GM10248 (cell line): ENCODE measurements around the gene SLC1A2.

Experiments
- CTCF ChIA-PET: fragments of 300-600 bp; sonication (Branson Sonifier 250); formaldehyde crosslinking; extraction: SDS; loops from one replicate; lab custom pipeline; 2021; ENCODE audit warnings: antibody characterized with exemption; lab: Yijun Ruan, JAX
- POLR2A ChIA-PET: fragments of 350-650 bp; sonication (Branson Sonifier 250); formaldehyde crosslinking; extraction: SDS; loops from one replicate; lab custom pipeline; 2020; ENCODE audit warnings: antibody characterized with exemption; lab: Yijun Ruan, JAX
- DNase-seq: peaks from one replicate; pipeline ENCODE4 v3.0.0; 2012; ENCODE audit errors: extremely low spot score
- TF ChIP-seq, protein P1 (sequence below): IDR thresholded peaks from 2 replicates; pipeline ENCODE4 v1.5.1; 2012; ENCODE audit warnings: mild to moderate bottlenecking, low read depth; ENCODE audit errors: extremely low read depth, missing control alignments, control extremely low read depth

The SLC1A2 gene

DNA sequence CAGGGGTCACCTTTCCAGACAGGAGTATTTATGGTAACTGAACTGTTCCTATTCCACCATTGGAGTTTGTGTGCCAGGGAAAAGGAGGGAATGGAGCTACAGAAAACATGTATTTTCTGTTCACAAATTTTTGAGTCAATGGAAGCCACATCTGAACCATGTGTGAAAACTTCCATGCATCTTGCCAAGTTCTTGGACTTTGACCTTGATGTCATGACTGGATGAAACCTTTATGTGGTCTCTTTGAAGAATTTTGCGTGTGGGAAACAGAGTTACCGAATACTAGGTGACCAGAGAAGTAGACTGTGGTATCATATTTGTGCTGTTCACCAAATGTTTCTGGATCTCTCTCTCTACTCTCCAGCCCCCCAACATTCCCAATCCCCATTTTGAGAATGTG is 175.6 kb downstream of the SLC1A2 start:
- CTCF ChIA-PET = interaction anchor here (1.0 to 1.8 kb wide), 3 partner anchors 10 to 90 kb away, joined by 3 to 5 read pairs (median 4); no protein-coding TSS in a partner anchor
- POLR2A ChIA-PET = no interaction called here
- TF ChIP-seq, protein P1, sequence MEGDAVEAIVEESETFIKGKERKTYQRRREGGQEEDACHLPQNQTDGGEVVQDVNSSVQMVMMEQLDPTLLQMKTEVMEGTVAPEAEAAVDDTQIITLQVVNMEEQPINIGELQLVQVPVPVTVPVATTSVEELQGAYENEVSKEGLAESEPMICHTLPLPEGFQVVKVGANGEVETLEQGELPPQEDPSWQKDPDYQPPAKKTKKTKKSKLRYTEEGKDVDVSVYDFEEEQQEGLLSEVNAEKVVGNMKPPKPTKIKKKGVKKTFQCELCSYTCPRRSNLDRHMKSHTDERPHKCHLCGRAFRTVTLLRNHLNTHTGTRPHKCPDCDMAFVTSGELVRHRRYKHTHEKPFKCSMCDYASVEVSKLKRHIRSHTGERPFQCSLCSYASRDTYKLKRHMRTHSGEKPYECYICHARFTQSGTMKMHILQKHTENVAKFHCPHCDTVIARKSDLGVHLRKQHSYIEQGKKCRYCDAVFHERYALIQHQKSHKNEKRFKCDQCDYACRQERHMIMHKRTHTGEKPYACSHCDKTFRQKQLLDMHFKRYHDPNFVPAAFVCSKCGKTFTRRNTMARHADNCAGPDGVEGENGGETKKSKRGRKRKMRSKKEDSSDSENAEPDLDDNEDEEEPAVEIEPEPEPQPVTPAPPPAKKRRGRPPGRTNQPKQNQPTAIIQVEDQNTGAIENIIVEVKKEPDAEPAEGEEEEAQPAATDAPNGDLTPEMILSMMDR = no peak
- no peak for DNase-seq

DNA sequence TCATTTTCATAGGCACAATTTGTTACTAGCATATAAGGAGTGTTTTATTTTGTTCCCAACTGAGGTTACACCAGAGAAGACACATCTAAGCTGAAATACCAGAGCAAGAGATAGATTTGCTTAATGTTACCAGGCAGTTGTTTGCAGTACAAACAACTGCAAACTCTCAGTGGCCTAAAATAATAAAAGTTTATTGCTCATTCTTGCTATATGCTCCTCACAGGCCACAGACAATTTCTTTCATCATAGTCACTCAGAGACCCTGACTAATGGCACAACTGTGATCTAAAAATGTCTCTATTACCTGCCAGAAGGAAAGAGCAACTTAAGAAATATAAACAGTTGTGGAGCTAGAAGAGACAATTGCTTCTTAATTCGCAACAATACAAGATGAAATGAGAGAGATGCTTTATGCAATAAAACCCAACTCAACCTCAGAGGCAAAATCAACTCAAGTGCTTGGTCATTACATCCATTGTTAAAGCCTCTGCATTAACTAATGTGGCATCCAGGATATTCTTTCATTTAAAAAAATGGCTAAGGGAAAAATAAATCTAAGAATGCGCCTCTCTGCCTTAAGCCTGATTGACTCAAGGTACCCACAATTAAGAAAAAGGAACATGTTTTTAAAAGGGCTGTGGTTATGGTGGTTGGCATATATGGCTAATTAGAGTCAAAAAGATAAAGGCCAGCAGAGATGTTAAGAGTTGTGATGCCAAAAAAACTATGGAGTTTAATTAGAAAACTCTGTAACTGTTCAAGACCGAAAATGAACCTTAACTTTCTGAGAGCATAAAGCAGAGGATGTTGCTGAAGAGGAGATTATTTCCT is 176.7 kb downstream of the SLC1A2 start:
- ChIA-PET CTCF (interaction anchor here (0.9 to 2.5 kb wide), 6 partner anchors 9 to 239 kb away, joined by 3 to 5 read pairs (median 4); no protein-coding TSS in a partner anchor), POLR2A (no interaction called here)

DNA sequence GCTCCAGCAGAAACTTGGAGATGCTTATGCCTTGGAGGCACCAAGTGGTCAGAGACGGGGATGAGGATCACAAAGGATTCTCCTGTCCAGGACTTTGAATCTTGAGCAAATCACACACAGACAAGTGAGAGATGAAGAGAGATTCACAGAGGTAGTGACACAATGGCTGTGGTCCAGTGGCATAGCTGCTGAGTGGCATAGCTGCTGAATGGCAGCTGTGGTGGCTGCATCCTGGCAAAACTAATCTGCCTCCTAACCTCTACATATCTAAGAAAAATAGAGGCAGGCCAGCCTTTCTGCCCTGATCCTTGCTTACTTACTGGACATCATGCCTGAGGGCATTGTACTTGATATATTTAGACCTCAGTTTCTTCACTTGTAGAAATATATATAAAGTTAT is 177.8 kb downstream of the SLC1A2 start:
- DNase-seq = no peak
- ChIA-PET POLR2A (no interaction called here), CTCF (interaction anchor here (0.9 to 2.5 kb wide), 4 partner anchors 12 to 238 kb away, joined by 3 to 5 read pairs (median 4); no protein-coding TSS in a partner anchor)
- TF ChIP-seq, protein P1 = no peak

More for the DNA sequence above, 176.7 kb downstream of the SLC1A2 start:
- TF ChIP-seq, protein P1 = no peak
- DNase-seq = no peak

DNA sequence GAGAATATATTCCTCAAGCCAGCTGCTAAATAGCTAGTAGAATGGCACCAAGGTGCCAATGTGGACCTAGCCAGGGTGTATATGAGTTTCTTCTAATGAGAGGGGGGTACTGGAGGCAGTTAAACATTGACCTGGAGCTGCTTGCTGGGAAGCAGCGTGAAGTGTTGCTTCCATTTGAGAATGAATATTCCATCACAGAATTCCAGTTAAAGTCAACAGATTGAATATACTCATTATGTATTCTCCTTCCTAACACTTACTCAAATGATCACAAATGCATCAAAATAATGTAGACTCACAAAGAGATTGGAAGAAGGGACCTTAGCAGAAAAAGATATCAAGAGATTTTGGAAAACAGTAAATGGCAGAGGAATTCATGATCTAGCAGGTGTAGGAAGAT is 178.3 kb downstream of the SLC1A2 start:
- POLR2A ChIA-PET = interaction anchor here (1.0 kb wide), 1 partner anchor 141 kb away, joined by 6 read pairs; no protein-coding TSS in a partner anchor
- CTCF ChIA-PET = interaction anchor here (0.9 to 8.5 kb wide), 5 partner anchors 8 to 237 kb away, joined by 3 to 47 read pairs (median 5); no protein-coding TSS in a partner anchor
- TF ChIP-seq, protein P1 = no peak
- no peak for DNase-seq

DNA sequence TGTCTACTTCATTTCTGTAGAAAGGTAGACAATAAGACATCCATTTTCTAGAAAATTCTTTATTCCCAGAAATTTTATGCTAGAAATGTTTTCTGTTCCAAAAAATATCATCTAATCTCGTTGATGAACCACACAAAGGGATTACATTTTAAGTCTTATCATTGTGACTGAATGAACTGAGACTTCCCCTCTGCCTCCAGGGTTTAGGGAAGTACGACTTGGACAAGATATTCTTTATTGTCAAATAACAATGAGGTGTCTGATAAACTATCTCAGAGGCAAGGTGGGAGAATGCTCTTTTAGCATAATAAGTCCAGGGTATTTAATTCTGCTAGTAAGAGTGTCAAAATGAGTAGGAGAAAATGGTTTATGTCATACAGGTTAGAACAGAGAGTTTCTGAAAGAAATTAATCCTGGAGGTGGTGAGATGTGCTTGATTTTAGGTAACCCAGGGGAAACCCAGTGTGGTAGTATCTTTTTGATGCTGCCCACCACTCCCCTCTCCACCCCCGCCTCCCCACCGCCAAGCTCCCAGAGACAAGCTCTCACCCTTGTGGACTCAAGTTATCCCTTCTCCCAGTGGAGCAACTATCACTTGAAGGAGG is 179.8 kb downstream of the SLC1A2 start:
- POLR2A ChIA-PET = no interaction called here
- DNase-seq = no peak
- CTCF ChIA-PET = interaction anchor here (0.7 to 8.5 kb wide), 16 partner anchors 8 to 314 kb away, joined by 3 to 47 read pairs (median 4); no protein-coding TSS in a partner anchor
- TF ChIP-seq, protein P1 = no peak

DNA sequence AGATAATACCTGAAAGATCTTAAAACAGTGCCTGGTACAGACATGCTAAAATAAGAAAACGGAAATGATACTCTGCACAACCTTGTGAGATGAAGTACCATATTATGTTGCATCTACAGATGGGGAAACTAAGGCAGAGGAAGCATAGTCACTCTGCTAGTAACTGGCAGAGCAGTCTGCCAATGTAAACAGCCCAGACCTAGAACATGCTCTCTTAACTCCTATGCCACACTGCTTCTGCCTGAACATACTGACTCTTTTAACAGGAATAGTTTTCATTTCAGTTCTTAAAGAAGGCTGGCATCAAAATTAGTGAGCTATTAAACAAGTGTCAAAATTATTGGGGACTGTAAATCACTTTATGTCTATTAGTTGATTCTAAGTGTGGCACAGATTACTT is 180.5 kb downstream of the SLC1A2 start:
- no peak for DNase-seq
- ChIA-PET CTCF (interaction anchor here (0.7 to 8.5 kb wide), 15 partner anchors 8 to 313 kb away, joined by 3 to 47 read pairs (median 4); no protein-coding TSS in a partner anchor), POLR2A (no interaction called here)
- TF ChIP-seq, protein P1 = no peak
